ENCODE results near the gene GDF10.

GDF10 gene

DNA sequence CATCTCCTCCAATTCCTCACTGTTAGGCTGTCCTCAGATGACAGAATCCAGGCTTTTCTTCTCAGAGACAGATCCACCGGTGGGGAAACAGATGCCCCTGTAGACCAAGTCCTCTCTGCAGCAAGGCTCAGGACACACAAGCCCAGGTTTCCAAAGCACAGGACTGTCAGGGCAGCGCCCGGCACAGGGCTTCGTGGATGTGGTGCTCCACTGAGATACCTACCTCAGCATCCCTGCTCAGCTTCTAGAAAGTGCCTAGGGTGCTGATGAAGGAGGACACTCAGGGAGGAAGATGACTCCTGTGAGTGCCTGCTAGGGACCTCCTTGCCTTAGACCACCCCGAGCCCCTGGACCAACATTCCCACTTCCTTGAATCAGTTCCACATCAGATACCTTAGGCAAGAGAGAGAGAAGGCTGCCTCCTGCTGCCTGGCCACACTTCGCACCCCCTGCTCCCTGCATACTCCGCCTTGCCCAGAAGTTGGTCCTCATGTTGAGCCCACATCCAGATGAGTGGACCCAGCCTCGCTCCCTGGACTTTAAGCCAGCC is 39.3 kb downstream of the GDF10 start:
- H3K9ac ChIP-seq (ENCODE audit: low read length) = no peak overlapping the region

GRCh38 chr10:47339759-47340607 is 40.0 kb downstream of the GDF10 start:
- H3K36me3 ChIP-seq (replicated peaks; ENCODE audit: insufficient read depth, low read length) = no peaks in the 10 kb centered on the region
- H3K27me3 ChIP-seq (replicated peaks; ENCODE audit: insufficient read depth, low read length) = peaks cover under 1% of the 10 kb centered on the region; the same call in 1 of the 2 replicates
- H3K9me3 ChIP-seq (replicated peaks; ENCODE audit: insufficient read depth, low read length) = no peaks in the 10 kb centered on the region
- H3K9ac ChIP-seq (ENCODE audit: low read length) = no peak overlapping the region
- no peak overlapping the region for H3K4me3 ChIP-seq (ENCODE audit: low read length)
- no peaks in the 10 kb centered on the region for H3K79me2 ChIP-seq (ENCODE audit: low read length)
- no peak for DNase-seq
- H3K4me1 ChIP-seq (ENCODE audit: low read length) = no peaks in the 10 kb centered on the region
- H3K4me2 ChIP-seq (ENCODE audit: low read depth, low read length) = no peak overlapping the region
- no peaks in the 10 kb centered on the region for H3F3A ChIP-seq (ENCODE audit: insufficient read depth, low read length)
- H3K27ac ChIP-seq (ENCODE audit: low read length) = no peak overlapping the region
- H2AFZ ChIP-seq (ENCODE audit: low read length) = no peak overlapping the region
- TF ChIP-seq EZH2phosphoT487 (IDR thresholded peaks at IDR 0.05; ENCODE audit: low read length) (no peak), CTCF (IDR thresholded peaks at IDR 0.05; ENCODE audit: low read length) (no peak), EZH2 (optimal IDR thresholded peaks at IDR 0.05; ENCODE audit: low read depth, low read length) (no peak)
- no peaks in the 10 kb centered on the region for H4K20me1 ChIP-seq (ENCODE audit: insufficient read depth, low read length)
- H3K9me2 ChIP-seq (replicated peaks; ENCODE audit: insufficient read depth, low read length) = no peaks in the 10 kb centered on the region

More for the DNA sequence above, 39.3 kb downstream of the GDF10 start:
- Histone ChIP-seq H3K4me3 (ENCODE audit: low read length) (no peak overlapping the region), H3K4me1 (ENCODE audit: low read length) (no peaks in the 10 kb centered on the region), H3K9me3 (replicated peaks; ENCODE audit: insufficient read depth, low read length) (no peaks in the 10 kb centered on the region), H3F3A (ENCODE audit: insufficient read depth, low read length) (no peaks in the 10 kb centered on the region), H3K79me2 (ENCODE audit: low read length) (no peaks in the 10 kb centered on the region), H3K9me2 (replicated peaks; ENCODE audit: insufficient read depth, low read length) (no peaks in the 10 kb centered on the region), H4K20me1 (ENCODE audit: insufficient read depth, low read length) (no peaks in the 10 kb centered on the region), H3K27ac (ENCODE audit: low read length) (no peak overlapping the region), H3K36me3 (replicated peaks; ENCODE audit: insufficient read depth, low read length) (no peaks in the 10 kb centered on the region), H3K27me3 (replicated peaks; ENCODE audit: insufficient read depth, low read length) (no peaks in the 10 kb centered on the region; the same call in 1 of the 2 replicates), H2AFZ (ENCODE audit: low read length) (no peak overlapping the region), H3K4me2 (ENCODE audit: low read depth, low read length) (no peak overlapping the region)
- DNase-seq = no peak
- no peak for TF ChIP-seq EZH2phosphoT487 (IDR thresholded peaks at IDR 0.05; ENCODE audit: low read length)
- no peak for TF ChIP-seq EZH2 (optimal IDR thresholded peaks at IDR 0.05; ENCODE audit: low read depth, low read length)
- no peak for TF ChIP-seq CTCF (IDR thresholded peaks at IDR 0.05; ENCODE audit: low read length)

- Histone ChIP-seq H4K20me1 (ENCODE audit: insufficient read depth, low read length) (no peaks in the 10 kb centered on the region), H3K36me3 (replicated peaks; ENCODE audit: insufficient read depth, low read length) (no peaks in the 10 kb centered on the region), H3K4me3 (ENCODE audit: low read length) (no peak overlapping the region), H2AFZ (ENCODE audit: low read length) (no peak overlapping the region), H3K9ac (ENCODE audit: low read length) (no peak overlapping the region), H3K9me2 (replicated peaks; ENCODE audit: insufficient read depth, low read length) (no peaks in the 10 kb centered on the region), H3K27me3 (replicated peaks; ENCODE audit: insufficient read depth, low read length) (peaks cover 4% of the 10 kb centered on the region; the same call in 1 of the 2 replicates), H3K79me2 (ENCODE audit: low read length) (no peaks in the 10 kb centered on the region), H3K9me3 (replicated peaks; ENCODE audit: insufficient read depth, low read length) (no peaks in the 10 kb centered on the region), H3K4me1 (ENCODE audit: low read length) (no peaks in the 10 kb centered on the region), H3K27ac (ENCODE audit: low read length) (no peak overlapping the region), H3F3A (ENCODE audit: insufficient read depth, low read length) (no peaks in the 10 kb centered on the region), H3K4me2 (ENCODE audit: low read depth, low read length) (no peak overlapping the region)
- peak; percentile 46 for DNase-seq
- peak; percentile 98 for TF ChIP-seq CTCF (IDR thresholded peaks at IDR 0.05; ENCODE audit: low read length)
- no peak for TF ChIP-seq EZH2phosphoT487 (IDR thresholded peaks at IDR 0.05; ENCODE audit: low read length)
- no peak for TF ChIP-seq EZH2 (optimal IDR thresholded peaks at IDR 0.05; ENCODE audit: low read depth, low read length)
Measured at GRCh38 chr10:47340608-47341170, 40.7 kb downstream of the GDF10 start.
